22Rv1 (cell line): ENCODE data around the gene FAM222A.

Source experiments
- H3K27ac ChIP-seq: fragments of 450-650 bp; 2 replicates; pipeline ENCODE4 v1.5.1; 2017
- ZFX ChIP-seq: fragments of 450-650 bp; IDR thresholded peaks from 2 replicates; pipeline ENCODE4 v1.6.1; 2017; ENCODE audit warnings: antibody characterized with exemption, borderline replicate concordance
- TF ChIP-seq, protein P1 (sequence below): fragments of 450-650 bp; IDR thresholded peaks from 2 replicates; pipeline ENCODE4 v1.5.1; 2017; ENCODE audit warnings: mild to moderate bottlenecking

FAM222A gene

DNA sequence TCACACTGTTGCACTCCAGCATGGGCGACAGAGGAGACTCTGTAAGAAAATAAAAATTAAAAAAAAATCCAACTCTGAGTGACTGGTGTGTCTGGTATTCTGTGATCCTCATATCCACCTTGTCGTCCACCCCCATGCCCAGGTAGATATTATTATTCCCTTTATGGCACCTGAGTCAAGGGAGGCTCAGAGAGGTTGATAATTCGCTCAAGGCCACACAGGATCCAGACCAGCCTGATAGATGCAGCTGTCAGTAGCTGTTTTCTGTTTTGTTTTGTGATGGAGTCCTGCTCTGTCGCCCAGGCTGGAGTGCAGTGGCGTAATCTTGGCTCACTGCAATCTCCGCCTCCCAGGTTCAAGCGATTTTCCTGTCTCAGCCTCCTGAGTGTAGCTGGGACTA lies 14.8 kb upstream of the FAM222A start:
- no peak overlapping the region for H3K27ac ChIP-seq
- TF ChIP-seq, protein P1, sequence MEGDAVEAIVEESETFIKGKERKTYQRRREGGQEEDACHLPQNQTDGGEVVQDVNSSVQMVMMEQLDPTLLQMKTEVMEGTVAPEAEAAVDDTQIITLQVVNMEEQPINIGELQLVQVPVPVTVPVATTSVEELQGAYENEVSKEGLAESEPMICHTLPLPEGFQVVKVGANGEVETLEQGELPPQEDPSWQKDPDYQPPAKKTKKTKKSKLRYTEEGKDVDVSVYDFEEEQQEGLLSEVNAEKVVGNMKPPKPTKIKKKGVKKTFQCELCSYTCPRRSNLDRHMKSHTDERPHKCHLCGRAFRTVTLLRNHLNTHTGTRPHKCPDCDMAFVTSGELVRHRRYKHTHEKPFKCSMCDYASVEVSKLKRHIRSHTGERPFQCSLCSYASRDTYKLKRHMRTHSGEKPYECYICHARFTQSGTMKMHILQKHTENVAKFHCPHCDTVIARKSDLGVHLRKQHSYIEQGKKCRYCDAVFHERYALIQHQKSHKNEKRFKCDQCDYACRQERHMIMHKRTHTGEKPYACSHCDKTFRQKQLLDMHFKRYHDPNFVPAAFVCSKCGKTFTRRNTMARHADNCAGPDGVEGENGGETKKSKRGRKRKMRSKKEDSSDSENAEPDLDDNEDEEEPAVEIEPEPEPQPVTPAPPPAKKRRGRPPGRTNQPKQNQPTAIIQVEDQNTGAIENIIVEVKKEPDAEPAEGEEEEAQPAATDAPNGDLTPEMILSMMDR = no peak
- no peak for TF ChIP-seq ZFX

DNA sequence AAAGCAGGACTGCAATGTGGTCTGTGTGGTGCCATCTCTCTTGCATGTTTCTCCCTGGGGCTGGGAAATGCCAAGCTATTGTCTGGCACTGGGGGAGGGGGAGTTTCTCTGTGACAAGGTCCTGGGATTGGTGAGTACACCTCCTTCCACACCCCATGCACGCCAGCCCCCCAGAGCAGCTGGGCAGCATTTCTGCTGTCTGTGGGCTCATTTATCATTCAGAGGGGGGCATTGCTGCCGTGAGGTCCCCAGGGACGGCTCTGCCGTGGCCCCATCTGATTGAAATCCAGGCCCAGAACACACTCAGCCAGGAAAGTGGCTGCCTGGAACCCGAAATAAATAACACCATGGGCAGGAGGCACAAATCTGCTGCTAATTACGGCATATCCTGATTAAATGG lies 12.6 kb upstream of the FAM222A start:
- no peak overlapping the region for H3K27ac ChIP-seq
- TF ChIP-seq, protein P1 = no peak
- TF ChIP-seq ZFX = no peak

DNA sequence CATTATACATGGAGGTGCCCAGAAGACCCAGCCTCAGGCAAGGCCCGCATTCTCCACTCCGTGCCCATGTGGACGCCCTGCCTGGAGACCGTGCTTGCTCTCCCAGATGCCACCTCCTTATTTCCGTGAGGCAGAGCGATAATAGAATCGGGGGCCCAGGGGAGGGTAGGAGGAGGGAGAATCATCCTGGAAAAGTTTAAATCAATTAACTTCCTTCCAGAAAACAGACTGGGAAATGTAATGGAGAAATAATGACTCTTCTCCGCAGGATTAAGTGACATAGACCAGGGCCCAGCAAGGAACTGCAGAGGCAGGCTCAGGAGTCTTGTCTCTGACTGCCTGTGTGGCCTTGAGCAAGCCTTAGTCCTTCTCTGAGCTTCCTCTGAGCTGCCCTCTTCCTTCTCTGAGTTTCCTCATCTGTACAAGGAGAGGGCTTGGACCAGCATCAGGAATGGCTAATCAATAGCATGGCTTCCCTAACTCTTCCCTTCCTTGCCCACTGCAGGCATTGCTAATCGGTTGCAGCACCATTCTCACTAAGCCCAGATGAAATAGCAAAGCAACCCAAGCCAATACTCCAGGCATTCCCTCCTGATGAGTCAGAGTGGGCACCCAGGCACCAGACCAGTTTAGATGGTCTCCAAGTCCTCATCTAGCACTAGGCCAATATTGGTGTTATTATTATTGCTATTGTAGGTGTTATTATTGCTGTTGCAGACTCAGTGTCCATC lies 11.3 kb upstream of the FAM222A start:
- no peak overlapping the region for H3K27ac ChIP-seq
- TF ChIP-seq ZFX = no peak
- TF ChIP-seq, protein P1 = no peak

DNA sequence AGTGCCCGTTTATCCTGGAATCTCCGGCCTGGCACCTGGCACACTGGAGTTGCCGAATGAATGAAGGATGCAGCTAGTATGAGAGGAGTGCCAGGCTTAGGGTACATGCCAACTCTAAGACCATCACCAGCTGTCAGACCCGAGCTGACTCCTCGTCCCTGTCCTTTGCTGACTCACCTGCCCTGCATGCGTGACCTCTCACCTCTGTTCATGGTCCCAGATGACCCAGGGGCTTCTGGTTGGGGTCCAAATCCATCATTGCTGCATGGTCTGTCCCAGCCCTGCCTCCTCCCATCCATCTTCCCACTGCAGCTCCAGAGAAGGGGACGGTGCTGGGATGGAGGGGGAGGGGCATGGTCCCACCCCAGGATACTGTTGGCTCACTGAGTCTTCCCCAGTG lies 9.9 kb upstream of the FAM222A start:
- no peak overlapping the region for H3K27ac ChIP-seq
- TF ChIP-seq, protein P1 = no peak

DNA sequence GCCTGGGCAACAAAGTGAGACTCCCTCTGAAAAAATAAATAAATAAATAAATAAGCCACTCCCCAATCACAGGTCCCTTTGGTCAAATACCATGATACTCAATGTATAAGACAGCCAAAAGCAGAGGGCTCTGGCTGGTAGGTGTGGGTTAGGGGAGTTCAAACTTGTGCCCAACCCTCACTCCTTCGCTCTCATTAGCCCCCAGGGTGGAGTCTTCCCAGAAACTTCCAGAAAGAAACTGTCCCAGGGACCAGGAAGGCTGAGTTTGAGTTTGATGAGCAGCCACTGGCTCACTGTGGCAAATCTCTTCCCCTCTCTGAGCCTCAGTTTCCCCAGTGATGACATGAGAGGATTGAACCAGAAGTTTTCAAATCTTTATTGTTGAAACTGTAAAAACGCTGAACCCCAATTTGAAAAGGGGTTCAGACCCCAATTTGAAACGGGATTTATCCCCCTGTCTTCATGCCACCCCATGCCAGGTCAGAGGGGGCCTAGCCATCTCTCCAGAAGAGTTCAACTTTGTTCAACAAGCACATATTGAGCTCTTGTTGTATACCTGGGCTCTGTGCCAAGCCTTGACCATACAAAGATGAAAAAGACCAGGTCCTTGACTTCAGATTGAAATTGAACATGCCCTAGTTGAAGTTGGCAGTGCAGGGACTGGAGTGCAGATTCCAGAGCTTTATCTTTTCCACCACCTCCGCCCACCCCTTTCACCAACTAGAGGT lies 9.1 kb upstream of the FAM222A start:
- no peak for TF ChIP-seq ZFX
- TF ChIP-seq, protein P1 = no peak
- no peak overlapping the region for H3K27ac ChIP-seq

DNA sequence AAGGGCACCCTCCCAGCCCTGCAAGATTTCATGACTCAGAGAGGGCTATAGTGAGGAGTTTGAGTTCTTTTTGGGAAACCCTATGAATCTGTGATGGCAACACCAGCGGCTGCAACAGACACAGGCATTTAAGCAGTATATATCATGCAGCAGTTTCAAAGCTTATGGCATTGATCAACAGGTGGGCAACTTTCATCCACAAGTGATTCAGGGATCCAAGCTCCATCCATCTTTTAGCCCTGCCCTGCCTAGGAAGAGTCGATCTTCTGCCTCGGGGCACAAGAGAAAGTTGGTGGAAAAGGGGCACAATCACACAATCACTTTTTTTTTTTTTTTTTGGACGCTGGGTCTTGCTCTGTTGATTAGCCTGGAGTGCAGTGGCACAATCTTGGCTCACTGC lies 8.3 kb upstream of the FAM222A start:
- TF ChIP-seq, protein P1 = no peak
- no peak for TF ChIP-seq ZFX
- no peak overlapping the region for H3K27ac ChIP-seq

DNA sequence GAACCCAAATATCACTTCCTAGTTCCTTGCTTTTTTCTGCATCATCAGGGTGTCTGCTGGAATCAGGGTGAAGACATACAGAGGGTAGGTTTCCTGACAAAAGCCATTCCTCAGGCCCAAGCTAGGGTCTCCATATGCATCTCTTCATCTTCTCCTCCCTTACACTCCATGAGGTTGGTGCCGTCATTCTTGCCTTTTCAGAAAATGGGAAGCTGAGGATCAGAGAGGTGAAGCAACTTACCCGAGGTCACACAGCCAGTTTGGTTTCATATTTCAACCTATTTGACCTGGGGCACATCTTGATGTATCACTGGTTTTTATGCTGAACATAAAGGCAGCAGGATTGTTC lies 7.3 kb upstream of the FAM222A start:
- no peak overlapping the region for H3K27ac ChIP-seq
- TF ChIP-seq, protein P1 = no peak
- no peak for TF ChIP-seq ZFX
